ENCODE results near the gene ADCK1. TPM values are rescaled to one million over a fixed set of nuclear protein-coding genes. Genes with fewer than 3 reads are reported as not detected.
"Not testable (repeated sequence)": the region's sequence is repeated elsewhere in the genome, so short reads cannot be mapped to it uniquely, and the experiment has no call there.

Gene ADCK1
- total RNA-seq, 1 experiment from 2014 or later: 11.4 TPM

GRCh38 chr14:77786148-77786547 is 13.8 kb upstream of the ADCK1 start (continued):
- TF ChIP-seq ZNF396 (CRISPR knock-in tag; IDR thresholded peaks at IDR 0.05; ENCODE audit: borderline replicate concordance): no peak
- no peak for TF ChIP-seq CREB1 (CRISPR knock-in tag; IDR thresholded peaks at IDR 0.05)
- no peak for TF ChIP-seq ZNF263 (CRISPR knock-in tag; IDR thresholded peaks at IDR 0.05; ENCODE audit: low read depth)
- no peak for TF ChIP-seq RORB (CRISPR knock-in tag; IDR thresholded peaks at IDR 0.05)
- no peak for TF ChIP-seq STAT6 (CRISPR knock-in tag; conservative IDR thresholded peaks at IDR 0.05; ENCODE audit: low read depth)
- TF ChIP-seq E2F5 (CRISPR knock-in tag; IDR thresholded peaks at IDR 0.05): no peak
- no peak for TF ChIP-seq MYBL2 (CRISPR knock-in tag; IDR thresholded peaks at IDR 0.05)

DNA sequence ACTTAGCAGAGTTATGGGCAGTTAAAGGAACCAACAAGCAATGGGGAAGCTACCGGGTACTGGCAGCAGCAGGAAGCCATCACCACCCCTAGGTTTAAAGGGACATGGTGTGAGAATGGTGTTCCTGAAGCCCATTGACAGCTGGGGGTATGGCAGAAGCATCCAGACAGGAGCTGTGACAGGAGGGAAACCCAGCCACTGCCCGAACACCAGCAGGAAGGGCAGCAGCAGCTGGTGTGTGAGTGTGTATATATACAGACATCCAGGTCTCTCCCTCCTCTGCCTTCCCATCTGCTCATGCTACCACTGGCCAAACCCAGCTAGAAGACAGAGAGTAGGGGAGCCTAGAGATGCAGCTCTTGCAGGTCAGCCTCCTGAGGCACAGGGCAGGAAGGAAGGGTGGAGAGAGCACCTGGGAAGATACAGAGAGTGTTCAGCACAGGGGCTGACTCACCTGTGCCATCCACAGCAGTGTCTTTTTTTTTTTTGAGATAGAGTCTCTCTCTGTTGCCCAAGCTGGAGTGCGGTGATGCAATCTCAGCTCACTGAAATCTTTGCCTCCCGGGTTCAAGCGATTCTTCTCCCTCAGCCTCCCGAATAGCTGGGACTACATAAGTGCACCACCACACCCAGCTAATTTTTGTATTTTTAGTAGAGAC is 9.2 kb upstream of the ADCK1 start:
- DNase-seq (ENCODE audit: low spot score) (no peak), ATAC-seq (no peak)
- Mint-ChIP-seq H3K4me1 (peaks cover 22% of the 10 kb centered on the region), H3K27ac (no peak overlapping the region), H3K9me3 (no peaks in the 10 kb centered on the region), H3K4me3 (no peak overlapping the region), H3K36me3 (no peaks in the 10 kb centered on the region), H3K27me3 (ENCODE audit: low read depth) (no peaks in the 10 kb centered on the region)
- ChIA-PET CTCF (interaction anchor here (0.8 kb wide), 1 partner anchor 10 kb away, joined by 4 read pairs; the partner anchor contains the start of gene ADCK1), POLR2A (interaction anchor here (1.0 kb wide), 1 partner anchor 29 kb away, joined by 3 read pairs; no protein-coding TSS in a partner anchor)
- TF ChIP-seq TEAD4 (CRISPR knock-in tag; IDR thresholded peaks at IDR 0.05) (no peak), OVOL2 (CRISPR knock-in tag; IDR thresholded peaks at IDR 0.05; ENCODE audit: borderline replicate concordance) (no peak), TEAD1 (CRISPR knock-in tag; IDR thresholded peaks at IDR 0.05) (no peak)
- TF ChIP-seq, protein P1, sequence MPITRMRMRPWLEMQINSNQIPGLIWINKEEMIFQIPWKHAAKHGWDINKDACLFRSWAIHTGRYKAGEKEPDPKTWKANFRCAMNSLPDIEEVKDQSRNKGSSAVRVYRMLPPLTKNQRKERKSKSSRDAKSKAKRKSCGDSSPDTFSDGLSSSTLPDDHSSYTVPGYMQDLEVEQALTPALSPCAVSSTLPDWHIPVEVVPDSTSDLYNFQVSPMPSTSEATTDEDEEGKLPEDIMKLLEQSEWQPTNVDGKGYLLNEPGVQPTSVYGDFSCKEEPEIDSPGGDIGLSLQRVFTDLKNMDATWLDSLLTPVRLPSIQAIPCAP (CRISPR knock-in tag; IDR thresholded peaks at IDR 0.05): no peak
- TF ChIP-seq, protein P2, sequence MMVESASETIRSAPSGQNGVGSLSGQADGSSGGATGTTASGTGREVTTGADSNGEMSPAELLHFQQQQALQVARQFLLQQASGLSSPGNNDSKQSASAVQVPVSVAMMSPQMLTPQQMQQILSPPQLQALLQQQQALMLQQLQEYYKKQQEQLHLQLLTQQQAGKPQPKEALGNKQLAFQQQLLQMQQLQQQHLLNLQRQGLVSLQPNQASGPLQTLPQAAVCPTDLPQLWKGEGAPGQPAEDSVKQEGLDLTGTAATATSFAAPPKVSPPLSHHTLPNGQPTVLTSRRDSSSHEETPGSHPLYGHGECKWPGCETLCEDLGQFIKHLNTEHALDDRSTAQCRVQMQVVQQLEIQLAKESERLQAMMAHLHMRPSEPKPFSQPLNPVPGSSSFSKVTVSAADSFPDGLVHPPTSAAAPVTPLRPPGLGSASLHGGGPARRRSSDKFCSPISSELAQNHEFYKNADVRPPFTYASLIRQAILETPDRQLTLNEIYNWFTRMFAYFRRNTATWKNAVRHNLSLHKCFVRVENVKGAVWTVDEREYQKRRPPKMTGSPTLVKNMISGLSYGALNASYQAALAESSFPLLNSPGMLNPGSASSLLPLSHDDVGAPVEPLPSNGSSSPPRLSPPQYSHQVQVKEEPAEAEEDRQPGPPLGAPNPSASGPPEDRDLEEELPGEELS (CRISPR knock-in tag; IDR thresholded peaks at IDR 0.05): no peak
- TF ChIP-seq, protein P3, sequence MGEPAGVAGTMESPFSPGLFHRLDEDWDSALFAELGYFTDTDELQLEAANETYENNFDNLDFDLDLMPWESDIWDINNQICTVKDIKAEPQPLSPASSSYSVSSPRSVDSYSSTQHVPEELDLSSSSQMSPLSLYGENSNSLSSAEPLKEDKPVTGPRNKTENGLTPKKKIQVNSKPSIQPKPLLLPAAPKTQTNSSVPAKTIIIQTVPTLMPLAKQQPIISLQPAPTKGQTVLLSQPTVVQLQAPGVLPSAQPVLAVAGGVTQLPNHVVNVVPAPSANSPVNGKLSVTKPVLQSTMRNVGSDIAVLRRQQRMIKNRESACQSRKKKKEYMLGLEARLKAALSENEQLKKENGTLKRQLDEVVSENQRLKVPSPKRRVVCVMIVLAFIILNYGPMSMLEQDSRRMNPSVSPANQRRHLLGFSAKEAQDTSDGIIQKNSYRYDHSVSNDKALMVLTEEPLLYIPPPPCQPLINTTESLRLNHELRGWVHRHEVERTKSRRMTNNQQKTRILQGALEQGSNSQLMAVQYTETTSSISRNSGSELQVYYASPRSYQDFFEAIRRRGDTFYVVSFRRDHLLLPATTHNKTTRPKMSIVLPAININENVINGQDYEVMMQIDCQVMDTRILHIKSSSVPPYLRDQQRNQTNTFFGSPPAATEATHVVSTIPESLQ (CRISPR knock-in tag; IDR thresholded peaks at IDR 0.05): no peak

DNA sequence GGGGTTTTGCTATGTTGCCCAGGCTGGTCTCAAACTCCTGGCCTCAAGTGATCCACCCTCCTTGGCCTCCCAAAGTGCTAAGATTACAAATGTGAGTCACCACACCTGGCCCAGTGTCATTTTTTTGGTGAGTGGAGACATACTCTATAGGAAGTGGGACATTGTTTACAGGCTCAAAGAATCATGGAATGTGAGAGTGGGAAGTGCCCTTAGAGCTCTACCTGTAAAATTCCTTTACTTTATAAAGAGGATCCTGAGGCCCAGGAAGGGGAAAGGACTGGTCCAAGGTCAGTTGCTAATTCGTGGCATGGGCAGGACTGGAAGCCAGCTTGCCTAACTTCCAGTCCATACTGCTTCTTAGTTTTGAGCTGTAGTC is 8.7 kb upstream of the ADCK1 start:
- TF ChIP-seq ATF1 (CRISPR knock-in tag; IDR thresholded peaks at IDR 0.05) (no peak), PREB (CRISPR knock-in tag; IDR thresholded peaks at IDR 0.05; ENCODE audit: borderline replicate concordance) (no peak), EMX1 (CRISPR knock-in tag; IDR thresholded peaks at IDR 0.05) (no peak)
- DNase-seq (ENCODE audit: low spot score) (no peak), ATAC-seq (no peak)
- H3K36me3 Mint-ChIP-seq: no peaks in the 10 kb centered on the region
- POLR2A ChIA-PET: interaction anchor here (1.0 kb wide), 1 partner anchor 30 kb away, joined by 3 read pairs; no protein-coding TSS in a partner anchor
- H3K27me3 Mint-ChIP-seq (ENCODE audit: low read depth): no peaks in the 10 kb centered on the region
- no peaks in the 10 kb centered on the region for H3K9me3 Mint-ChIP-seq
- peaks cover 17% of the 10 kb centered on the region for H3K4me1 Mint-ChIP-seq
- H3K4me3 Mint-ChIP-seq: no peak overlapping the region
- CTCF ChIA-PET: interaction anchor here (0.8 kb wide), 1 partner anchor 9 kb away, joined by 4 read pairs; the partner anchor contains the start of gene ADCK1
- no peak overlapping the region for H3K27ac Mint-ChIP-seq

DNA sequence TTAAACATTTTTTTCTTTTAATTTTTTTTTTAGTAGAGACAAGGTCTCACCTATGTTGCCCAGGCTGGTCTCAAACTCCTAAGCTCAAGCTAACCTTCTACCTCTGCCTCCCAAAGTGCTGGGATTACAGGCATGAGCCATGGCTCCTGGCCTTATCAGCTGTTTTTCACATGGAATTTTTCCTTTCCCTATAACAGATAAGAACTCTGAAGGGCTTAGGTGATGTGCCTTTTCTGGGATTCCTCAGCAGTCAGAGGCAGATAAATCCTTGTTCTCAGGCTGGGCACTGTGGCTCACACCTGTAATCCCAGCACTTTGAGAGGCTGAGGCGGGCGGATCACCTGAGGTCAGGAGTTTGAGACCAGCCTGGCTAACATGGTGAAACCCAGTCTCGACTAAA is 6.7 kb upstream of the ADCK1 start:
- peaks cover 15% of the 10 kb centered on the region for H3K4me1 Mint-ChIP-seq
- H3K9me3 Mint-ChIP-seq; H3K36me3 Mint-ChIP-seq; CTCF ChIA-PET; ATAC-seq; H3K4me3 Mint-ChIP-seq; DNase-seq (ENCODE audit: low spot score); H3K27ac Mint-ChIP-seq; H3K27me3 Mint-ChIP-seq (ENCODE audit: low read depth): not testable (repeated sequence)
- POLR2A ChIA-PET: interaction anchor here (0.6 to 1.0 kb wide), 2 partner anchors 33 to 290 kb away, joined by 4 read pairs; no protein-coding TSS in a partner anchor

Data from WTC11 (cell line).